Measurements from ENCODE around the gene CHST8. TPM values are rescaled to one million over a fixed set of nuclear protein-coding genes. Genes with fewer than 3 reads are reported as not detected.
"Not testable (repeated sequence)": the region's sequence is repeated elsewhere in the genome, so short reads cannot be mapped to it uniquely, and the experiment has no call there.

CHST8 gene
- total RNA-seq, 1 donor from 2014 or later, result 26.6 TPM

DNA sequence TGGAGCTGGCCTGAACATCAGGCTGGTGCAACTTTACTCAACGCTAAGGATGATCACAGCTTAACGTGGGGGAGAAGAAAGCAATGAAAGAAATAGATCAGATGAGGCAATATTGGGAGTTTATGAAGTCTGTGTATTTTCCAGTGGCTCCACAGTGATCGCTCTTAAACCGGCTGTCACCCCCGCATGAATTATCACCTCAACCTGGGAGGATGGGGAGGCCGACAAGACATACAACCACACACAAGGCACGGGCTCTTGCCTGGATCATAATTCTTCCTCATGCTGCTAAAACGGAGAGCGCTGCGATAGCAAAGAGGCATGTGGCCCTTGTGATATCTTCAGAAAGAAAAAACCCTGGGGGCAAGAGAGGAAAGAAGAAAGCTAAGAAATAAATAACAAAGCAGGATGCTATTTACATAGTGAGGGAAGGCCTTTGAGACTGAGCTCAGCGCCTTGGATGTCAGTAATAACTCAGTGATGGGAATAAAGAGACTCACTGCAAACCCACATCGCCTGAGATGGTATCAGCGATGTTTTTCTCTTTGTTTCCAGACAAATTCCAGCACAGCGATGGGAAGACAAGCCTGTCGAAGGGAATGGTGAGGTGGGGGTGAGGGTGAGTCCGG lies 19.1 kb upstream of the CHST8 start:
- Mint-ChIP-seq H3K27me3 (ENCODE audit: low read depth) (peaks cover 10% of the 10 kb centered on the region), H3K36me3 (no peaks in the 10 kb centered on the region), H3K9me3 (peaks cover 37% of the 10 kb centered on the region), H3K27ac (no peak overlapping the region), H3K4me1 (no peaks in the 10 kb centered on the region), H3K4me3 (no peak overlapping the region)
- TF ChIP-seq, protein P1, sequence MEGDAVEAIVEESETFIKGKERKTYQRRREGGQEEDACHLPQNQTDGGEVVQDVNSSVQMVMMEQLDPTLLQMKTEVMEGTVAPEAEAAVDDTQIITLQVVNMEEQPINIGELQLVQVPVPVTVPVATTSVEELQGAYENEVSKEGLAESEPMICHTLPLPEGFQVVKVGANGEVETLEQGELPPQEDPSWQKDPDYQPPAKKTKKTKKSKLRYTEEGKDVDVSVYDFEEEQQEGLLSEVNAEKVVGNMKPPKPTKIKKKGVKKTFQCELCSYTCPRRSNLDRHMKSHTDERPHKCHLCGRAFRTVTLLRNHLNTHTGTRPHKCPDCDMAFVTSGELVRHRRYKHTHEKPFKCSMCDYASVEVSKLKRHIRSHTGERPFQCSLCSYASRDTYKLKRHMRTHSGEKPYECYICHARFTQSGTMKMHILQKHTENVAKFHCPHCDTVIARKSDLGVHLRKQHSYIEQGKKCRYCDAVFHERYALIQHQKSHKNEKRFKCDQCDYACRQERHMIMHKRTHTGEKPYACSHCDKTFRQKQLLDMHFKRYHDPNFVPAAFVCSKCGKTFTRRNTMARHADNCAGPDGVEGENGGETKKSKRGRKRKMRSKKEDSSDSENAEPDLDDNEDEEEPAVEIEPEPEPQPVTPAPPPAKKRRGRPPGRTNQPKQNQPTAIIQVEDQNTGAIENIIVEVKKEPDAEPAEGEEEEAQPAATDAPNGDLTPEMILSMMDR (IDR thresholded peaks at IDR 0.05; ENCODE audit: unreplicated experiment), result no peak
- no peak for DNase-seq (ENCODE audit: low spot score in 2 of 2, unreplicated experiment in 2 of 2)

DNA sequence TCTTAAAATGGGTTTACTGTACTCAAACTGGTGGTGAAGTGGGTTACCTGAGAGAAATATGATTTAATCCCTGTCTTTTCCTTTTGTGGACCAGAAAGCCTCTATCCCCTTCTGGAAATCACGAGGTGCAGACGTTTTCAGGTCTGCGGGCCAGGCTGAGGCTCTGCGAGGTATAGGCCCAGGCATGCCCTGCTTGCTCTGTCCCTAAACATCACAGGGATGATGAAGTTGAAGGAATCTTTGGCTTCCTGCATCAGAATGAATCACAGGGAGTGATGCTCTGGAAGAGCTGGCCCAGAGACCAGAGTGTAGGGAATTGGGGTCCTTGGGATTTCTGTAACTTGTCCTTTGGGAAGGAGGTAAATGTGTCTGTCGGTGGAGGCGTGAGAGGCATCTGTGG lies 18.4 kb upstream of the CHST8 start:
- no peak for DNase-seq (ENCODE audit: low spot score in 2 of 2, unreplicated experiment in 2 of 2)
- Mint-ChIP-seq H3K4me1 (no peaks in the 10 kb centered on the region), H3K4me3 (no peak overlapping the region), H3K27ac (no peak overlapping the region), H3K27me3 (ENCODE audit: low read depth) (peaks cover 10% of the 10 kb centered on the region), H3K9me3 (peaks cover 37% of the 10 kb centered on the region), H3K36me3 (no peaks in the 10 kb centered on the region)
- TF ChIP-seq, protein P1 (IDR thresholded peaks at IDR 0.05; ENCODE audit: unreplicated experiment), result no peak

DNA sequence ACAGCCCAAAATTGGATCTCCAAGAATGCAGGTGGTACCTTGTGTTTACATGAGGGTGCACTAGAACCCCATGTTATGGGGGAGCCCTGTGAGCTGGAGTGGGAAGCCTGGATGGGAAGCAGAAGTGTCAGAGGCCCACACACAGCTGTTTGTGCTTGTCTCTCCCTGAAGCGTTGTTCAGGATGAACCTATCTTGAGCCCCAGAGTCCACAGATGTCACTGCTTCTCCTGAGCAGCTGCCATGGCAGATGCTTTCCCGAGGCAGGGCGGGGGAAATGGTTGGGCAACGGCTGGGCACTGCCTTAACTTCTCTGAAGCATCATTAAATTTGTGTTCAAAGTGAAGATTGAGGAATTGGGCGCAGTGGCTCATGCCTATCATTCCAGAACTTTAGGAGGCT lies 17.1 kb upstream of the CHST8 start:
- no peak for DNase-seq (ENCODE audit: low spot score in 2 of 2, unreplicated experiment in 2 of 2)
- H3K4me1 Mint-ChIP-seq, result no peaks in the 10 kb centered on the region
- no peak overlapping the region for H3K4me3 Mint-ChIP-seq
- TF ChIP-seq, protein P1 (IDR thresholded peaks at IDR 0.05; ENCODE audit: unreplicated experiment), result no peak
- no peak overlapping the region for H3K27ac Mint-ChIP-seq
- H3K36me3 Mint-ChIP-seq, result no peaks in the 10 kb centered on the region
- peaks cover 34% of the 10 kb centered on the region for H3K9me3 Mint-ChIP-seq
- peaks cover 10% of the 10 kb centered on the region for H3K27me3 Mint-ChIP-seq (ENCODE audit: low read depth)

DNA sequence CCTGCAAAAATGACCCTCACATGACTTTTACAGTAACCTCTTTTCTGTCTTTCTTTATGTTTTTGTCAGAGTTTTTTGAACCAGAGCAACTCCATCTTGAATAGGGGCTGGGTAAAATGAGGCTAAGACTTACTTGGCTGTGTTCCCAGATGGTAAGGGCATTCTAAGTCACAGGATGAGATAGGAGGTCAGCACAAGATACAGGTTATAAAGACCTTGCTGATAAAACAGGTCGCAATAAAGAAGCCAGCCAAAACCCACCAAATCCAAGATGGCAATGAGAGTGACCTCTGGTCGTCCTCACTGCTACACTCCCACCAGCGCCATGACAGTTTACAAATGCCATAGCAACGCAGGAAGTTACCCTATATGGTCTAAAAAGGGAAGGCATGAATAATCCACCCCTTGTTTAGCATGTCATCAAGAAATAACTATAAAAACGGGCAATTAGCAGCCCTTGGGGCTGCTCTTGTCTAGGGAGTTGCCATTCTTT lies 15.9 kb upstream of the CHST8 start:
- not testable (repeated sequence) for DNase-seq (ENCODE audit: low spot score in 2 of 2, unreplicated experiment in 2 of 2); H3K36me3 Mint-ChIP-seq; H3K4me1 Mint-ChIP-seq; H3K27ac Mint-ChIP-seq; H3K4me3 Mint-ChIP-seq
- peaks cover 41% of the 10 kb centered on the region for H3K9me3 Mint-ChIP-seq
- peaks cover 17% of the 10 kb centered on the region for H3K27me3 Mint-ChIP-seq (ENCODE audit: low read depth)

DNA sequence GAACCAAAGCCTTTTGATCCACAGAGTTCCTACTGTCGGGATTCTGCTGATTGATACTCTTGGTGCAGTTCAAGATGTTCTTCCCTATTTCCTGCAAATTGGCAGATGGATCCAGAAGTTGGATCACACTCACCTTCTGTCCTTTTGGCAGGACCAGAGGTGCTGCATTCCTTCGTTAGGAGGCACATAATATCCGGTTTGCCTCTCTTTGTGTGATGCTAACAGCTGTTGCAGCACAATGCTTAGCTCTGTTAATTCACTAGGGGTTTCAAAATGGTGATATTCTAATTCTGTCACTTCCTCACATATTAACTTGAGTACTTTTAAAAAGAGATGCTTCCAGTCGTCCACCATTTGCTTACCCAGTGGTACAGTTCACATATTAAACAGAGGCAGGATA lies 15.2 kb upstream of the CHST8 start:
- Mint-ChIP-seq H3K27me3 (ENCODE audit: low read depth) (peaks cover 24% of the 10 kb centered on the region), H3K4me3 (no peak overlapping the region), H3K9me3 (peaks cover 35% of the 10 kb centered on the region), H3K27ac (no peak overlapping the region), H3K4me1 (no peaks in the 10 kb centered on the region), H3K36me3 (no peaks in the 10 kb centered on the region)
- no peak for DNase-seq (ENCODE audit: low spot score in 2 of 2, unreplicated experiment in 2 of 2)
- TF ChIP-seq, protein P1 (IDR thresholded peaks at IDR 0.05; ENCODE audit: unreplicated experiment), result no peak

DNA sequence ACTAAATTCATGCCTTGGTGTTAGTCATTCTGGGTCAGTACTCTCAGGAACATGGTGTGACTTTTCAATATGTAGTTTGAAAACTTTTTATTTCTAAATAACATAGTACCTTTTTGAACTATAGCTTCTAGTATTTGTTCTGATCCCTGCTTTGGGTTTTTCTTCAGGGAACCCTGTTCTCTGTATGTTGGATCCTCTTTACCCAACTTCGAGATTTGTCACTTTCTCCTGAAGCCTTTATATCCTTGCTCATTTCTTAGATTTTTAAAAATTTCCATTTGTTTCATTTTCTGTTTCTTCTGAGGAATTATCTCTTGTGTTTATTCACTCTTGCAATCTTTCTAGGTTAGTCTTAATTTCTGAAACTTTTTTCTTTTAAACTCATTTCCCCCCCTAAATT lies 12.4 kb upstream of the CHST8 start:
- Mint-ChIP-seq H3K9me3 (peaks cover 15% of the 10 kb centered on the region), H3K4me3 (no peak overlapping the region), H3K36me3 (no peaks in the 10 kb centered on the region), H3K4me1 (no peaks in the 10 kb centered on the region), H3K27ac (no peak overlapping the region), H3K27me3 (ENCODE audit: low read depth) (peaks cover 50% of the 10 kb centered on the region)
- DNase-seq (ENCODE audit: low spot score in 2 of 2, unreplicated experiment in 2 of 2), result no peak
- TF ChIP-seq, protein P1 (IDR thresholded peaks at IDR 0.05; ENCODE audit: unreplicated experiment), result no peak

All from mesothelial cell of epicardium (in vitro differentiated cells).